HFFc6 (cell line): ENCODE measurements around the gene NGEF. TPM values are rescaled to one million over a fixed set of nuclear protein-coding genes. Genes with fewer than 3 reads are reported as not detected.

Source experiments
- DNase-seq: peaks from one replicate; pipeline ENCODE4 v3.0.0-alpha.2; 2018
- H3K27ac Mint-ChIP-seq: 2 replicates; pipeline ENCODE4 v1.8.0; 2020; ENCODE audit warnings: mild to moderate bottlenecking, mixed read lengths
- H3K27me3 Mint-ChIP-seq: 2 replicates; pipeline ENCODE4 v1.8.0; 2021; ENCODE audit warnings: mild to moderate bottlenecking, moderate library complexity, mixed read lengths; ENCODE audit not compliant: insufficient read depth
- H3K36me3 Mint-ChIP-seq: 2 replicates; pipeline ENCODE4 v1.8.0; 2021; ENCODE audit warnings: low read depth, mixed read lengths
- H3K4me1 Mint-ChIP-seq: 2 replicates; pipeline ENCODE4 v1.8.0; 2020; ENCODE audit warnings: low read depth, mixed read lengths
- H3K4me3 Mint-ChIP-seq: 2 replicates; pipeline ENCODE4 v1.8.0; 2020; ENCODE audit warnings: mild to moderate bottlenecking, moderate library complexity, mixed read lengths
- H3K9me3 Mint-ChIP-seq: 2 replicates; pipeline ENCODE4 v1.8.0; 2020; ENCODE audit warnings: mild to moderate bottlenecking, mixed read lengths
- CTCF ChIP-seq: fragments of 200-600 bp; sonication (generic); IDR thresholded peaks from 2 replicates; pipeline ENCODE4 v1.5.0; 2021; ENCODE audit warnings: antibody characterized with exemption, mild to moderate bottlenecking
- total RNA-seq, 6 experiments: library from RNA; stranded (reverse); fragmentation: NEBNext Ultra II Directional; extraction: Animal tissue kit (Norgen Biotek cat#: 25700); gene quantifications; 2 replicates in 1 of 6; 3 replicates in 5 of 6; pipeline ENCODE4 v1.2.3, GENCODE V29; 2021

NGEF gene
- total RNA-seq, 6 experiments from 2014 or later: 0.20 to 0.36 (median 0.28) TPM; not detected in 3

- no peaks in the 10 kb centered on the region for H3K36me3 Mint-ChIP-seq
- DNase-seq: no peak
- H3K27me3 Mint-ChIP-seq: peaks cover 35% of the 10 kb centered on the region
- no peaks in the 10 kb centered on the region for H3K9me3 Mint-ChIP-seq
- no peak overlapping the region for H3K4me3 Mint-ChIP-seq
- no peak for TF ChIP-seq CTCF
- H3K27ac Mint-ChIP-seq: no peak overlapping the region
- no peaks in the 10 kb centered on the region for H3K4me1 Mint-ChIP-seq
Observed at GRCh38 chr2:233005096-233005495, 8.0 kb downstream of the NGEF start.

DNA sequence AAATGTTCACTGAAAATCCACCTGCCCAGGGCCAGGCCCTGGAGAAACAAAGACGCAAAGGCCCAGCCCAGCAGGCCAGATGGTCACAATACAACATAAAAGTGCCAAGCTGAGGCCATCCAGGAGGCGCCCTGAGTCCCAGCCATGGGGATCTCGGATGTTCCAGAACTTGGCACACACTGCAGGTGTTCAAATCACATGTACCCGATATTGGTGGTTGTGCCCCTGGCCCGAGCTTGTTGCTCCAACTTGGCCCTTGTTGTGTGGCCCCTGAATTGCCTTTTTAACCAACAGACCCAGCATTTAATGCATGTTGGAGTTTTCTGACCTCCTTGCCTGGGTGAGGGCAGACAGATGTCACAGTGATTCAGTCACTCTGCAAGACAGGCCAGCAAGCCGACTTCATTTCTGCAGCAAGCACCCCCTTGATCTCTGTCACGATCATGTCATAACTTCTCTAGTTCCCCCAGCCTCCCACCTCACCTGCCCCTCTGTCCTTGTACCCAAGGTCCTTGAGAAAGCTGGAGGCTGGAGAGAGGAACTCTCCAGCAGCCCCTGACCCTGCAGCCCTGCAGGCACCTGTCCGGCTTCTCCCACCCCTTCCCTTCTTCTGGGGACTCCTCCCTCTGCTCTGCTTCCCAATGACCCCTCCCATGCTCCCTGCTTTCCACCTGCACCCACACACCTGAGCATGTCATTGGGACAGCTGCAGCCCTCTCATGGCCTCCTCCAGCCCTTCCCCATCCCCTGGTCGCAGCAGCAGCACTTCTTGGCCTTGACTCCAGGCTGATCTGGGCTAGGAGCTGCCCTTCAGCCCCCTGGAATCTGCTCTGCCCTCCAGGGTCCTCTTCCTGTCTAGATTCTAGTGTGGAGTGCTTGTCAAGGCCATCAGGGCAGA is 9.1 kb downstream of the NGEF start:
- Mint-ChIP-seq H3K4me1 (no peaks in the 10 kb centered on the region), H3K27ac (no peak overlapping the region), H3K36me3 (no peaks in the 10 kb centered on the region), H3K9me3 (no peaks in the 10 kb centered on the region), H3K4me3 (no peak overlapping the region), H3K27me3 (peaks cover 30% of the 10 kb centered on the region)
- TF ChIP-seq CTCF: no peak
- DNase-seq: no peak

GRCh38 chr2:233002829-233003657 is 10.0 kb downstream of the NGEF start:
- Mint-ChIP-seq H3K4me3 (no peak overlapping the region), H3K36me3 (no peaks in the 10 kb centered on the region)
- no peak for DNase-seq

GRCh38 chr2:233000886-233001750 is 11.9 kb downstream of the NGEF start:
- DNase-seq: no peak
- Mint-ChIP-seq H3K36me3 (no peaks in the 10 kb centered on the region), H3K4me3 (no peak overlapping the region), H3K4me1 (no peaks in the 10 kb centered on the region), H3K9me3 (no peaks in the 10 kb centered on the region), H3K27me3 (peaks cover 36% of the 10 kb centered on the region), H3K27ac (no peak overlapping the region)
- TF ChIP-seq CTCF: no peak

More at GRCh38 chr2:233002829-233003657, 10.0 kb downstream of the NGEF start:
- Mint-ChIP-seq H3K9me3 (no peaks in the 10 kb centered on the region), H3K4me1 (no peaks in the 10 kb centered on the region), H3K27me3 (peaks cover 33% of the 10 kb centered on the region), H3K27ac (no peak overlapping the region)
- TF ChIP-seq CTCF: no peak

GRCh38 chr2:232999354-232999753 is 13.7 kb downstream of the NGEF start:
- Mint-ChIP-seq H3K4me1 (no peaks in the 10 kb centered on the region), H3K4me3 (no peak overlapping the region), H3K9me3 (no peaks in the 10 kb centered on the region), H3K27me3 (peaks cover 28% of the 10 kb centered on the region), H3K27ac (no peak overlapping the region), H3K36me3 (no peaks in the 10 kb centered on the region)
- no peak for DNase-seq
- TF ChIP-seq CTCF: 0 out of 2 replicates have a peak, but pooled peaks have one; percentile 8
